Stimulated activated naive CD8-positive, alpha-beta T cell treated with anti-CD3 and anti-CD28 coated beads, Interleukin-15, amount 100 ng/mL, for 72 hours (primary cell): Measurements from ENCODE around the gene ASB4.
A peak's percentile ranks its signal among the peaks of the same experiment; 100 is the strongest.
"Not testable (repeated sequence)": the region's sequence is repeated elsewhere in the genome, so short reads cannot be mapped to it uniquely, and the experiment has no call there.

Source experiments
- ATAC-seq: fragments of 150-1000 bp; cut with Tn5 transposase; 2 replicates; pipeline ENCODE4 v1.10.0; 2021; ENCODE audit warnings: mild to moderate bottlenecking, moderate library complexity
- DNase-seq, 2 donors: peaks; one replicate each; pipeline ENCODE4 v3.0.0; 2021 to 2022
- H3K27ac Mint-ChIP-seq, 2 donors: one replicate each; pipeline ENCODE4 v1.8.0; 2022; ENCODE audit warnings: mild to moderate bottlenecking in 2 of 2, mixed read lengths in 2 of 2, moderate library complexity in 2 of 2
- H3K27me3 Mint-ChIP-seq: one replicate; pipeline ENCODE4 v1.8.0; 2022; ENCODE audit warnings: mixed read lengths
- H3K4me1 Mint-ChIP-seq: one replicate; pipeline ENCODE4 v1.8.0; 2022; ENCODE audit warnings: mild to moderate bottlenecking, mixed read lengths
- H3K4me3 Mint-ChIP-seq, 2 donors: one replicate each; pipeline ENCODE4 v1.8.0; 2022; ENCODE audit warnings: mild to moderate bottlenecking in 2 of 2, mixed read lengths in 2 of 2, moderate library complexity in 1 of 2
- H3K9me3 Mint-ChIP-seq, 2 donors: one replicate each; pipeline ENCODE4 v1.8.0; 2022; ENCODE audit warnings: mixed read lengths in 2 of 2

The ASB4 gene

GRCh38 chr7:95485391-95486123 is at the start of gene ASB4:
ASB4 (plus strand) TSS chr7:95485943; CDS start chr7:95485972, 29 bp downstream.
- ATAC-seq (no peak), DNase-seq (no peak)
- H3K27me3 Mint-ChIP-seq: peaks cover 8% of the 10 kb centered on the region
- H3K27ac Mint-ChIP-seq: no peak within 1 kb of the TSS
- H3K4me1 Mint-ChIP-seq: no peaks in the 10 kb centered on the region
- H3K9me3 Mint-ChIP-seq: no peaks in the 10 kb centered on the region
- H3K4me3 Mint-ChIP-seq: no peak within 1 kb of the TSS

- Mint-ChIP-seq H3K9me3 (no peaks in the 10 kb centered on the region), H3K4me3 (no peak overlapping the region), H3K4me1 (peaks cover 6% of the 10 kb centered on the region), H3K27me3 (peaks cover 9% of the 10 kb centered on the region), H3K27ac (no peak overlapping the region)
- DNase-seq (no peak), ATAC-seq (no peak)
These were observed 49.3 kb upstream of the ASB4 start for GRCh38 chr7:95436407-95436806.

GRCh38 chr7:95440394-95441038 is 45.2 kb upstream of the ASB4 start:
- DNase-seq (no peak), ATAC-seq (no peak)
- Mint-ChIP-seq H3K4me3 (no peak overlapping the region), H3K27ac (no peak overlapping the region), H3K9me3 (no peaks in the 10 kb centered on the region), H3K4me1 (no peaks in the 10 kb centered on the region), H3K27me3 (peaks cover 5% of the 10 kb centered on the region)

GRCh38 chr7:95441042-95441823 is 44.5 kb upstream of the ASB4 start:
- Mint-ChIP-seq H3K27me3 (peaks cover 5% of the 10 kb centered on the region), H3K9me3 (no peaks in the 10 kb centered on the region), H3K4me3 (no peak overlapping the region), H3K4me1 (no peaks in the 10 kb centered on the region), H3K27ac (no peak overlapping the region)
- no peak for ATAC-seq
- no peak for DNase-seq

- Mint-ChIP-seq H3K27me3 (peaks cover 5% of the 10 kb centered on the region), H3K9me3 (no peaks in the 10 kb centered on the region), H3K27ac (no peak overlapping the region), H3K4me3 (no peak overlapping the region), H3K4me1 (no peaks in the 10 kb centered on the region)
- DNase-seq: no peak
- ATAC-seq: no peak
These were observed 40.9 kb upstream of the ASB4 start for GRCh38 chr7:95444796-95445195.

GRCh38 chr7:95446618-95447017 is 39.1 kb upstream of the ASB4 start:
- peaks cover 2% of the 10 kb centered on the region for H3K27me3 Mint-ChIP-seq
- ATAC-seq: no peak
- H3K4me3 Mint-ChIP-seq: no peak overlapping the region
- DNase-seq: no peak
- no peaks in the 10 kb centered on the region for H3K9me3 Mint-ChIP-seq
- H3K4me1 Mint-ChIP-seq: no peaks in the 10 kb centered on the region
- H3K27ac Mint-ChIP-seq: no peak overlapping the region

GRCh38 chr7:95454438-95455045 is 31.2 kb upstream of the ASB4 start:
- DNase-seq (no peak), ATAC-seq (no peak)
- Mint-ChIP-seq H3K4me3 (no peak overlapping the region), H3K27me3 (peaks cover 19% of the 10 kb centered on the region), H3K9me3 (peaks cover 5 to 18% of the 10 kb centered on the region in 2 donors), H3K27ac (no peak overlapping the region), H3K4me1 (no peaks in the 10 kb centered on the region)

GRCh38 chr7:95457947-95458346 is 27.8 kb upstream of the ASB4 start:
- Mint-ChIP-seq H3K4me1 (no peaks in the 10 kb centered on the region), H3K27ac (no peak overlapping the region), H3K9me3 (peaks cover 16 to 43% of the 10 kb centered on the region in 2 donors), H3K4me3 (no peak overlapping the region), H3K27me3 (peaks cover 25% of the 10 kb centered on the region)
- DNase-seq (no peak), ATAC-seq (no peak)

- H3K4me1 Mint-ChIP-seq, DNase-seq, H3K4me3 Mint-ChIP-seq, ATAC-seq, H3K27ac Mint-ChIP-seq: not testable (repeated sequence)
- peaks cover 16 to 43% of the 10 kb centered on the region in 2 donors for H3K9me3 Mint-ChIP-seq
- H3K27me3 Mint-ChIP-seq: peaks cover 25% of the 10 kb centered on the region
These were observed 25.1 kb upstream of the ASB4 start for GRCh38 chr7:95460653-95461052.

- Mint-ChIP-seq H3K4me3 (no peak overlapping the region), H3K27me3 (no peaks in the 10 kb centered on the region), H3K4me1 (peaks cover 16% of the 10 kb centered on the region), H3K27ac (no peak overlapping the region), H3K9me3 (no peaks in the 10 kb centered on the region)
- DNase-seq: no peak
- no peak for ATAC-seq
These were observed 17.7 kb upstream of the ASB4 start for GRCh38 chr7:95467912-95468607.

GRCh38 chr7:95469187-95469586 is 16.6 kb upstream of the ASB4 start:
- no peaks in the 10 kb centered on the region for H3K9me3 Mint-ChIP-seq
- ATAC-seq: no peak
- H3K27me3 Mint-ChIP-seq: no peaks in the 10 kb centered on the region
- no peak for DNase-seq
- H3K4me3 Mint-ChIP-seq: no peak overlapping the region
- no peak overlapping the region for H3K27ac Mint-ChIP-seq
- peaks cover 16% of the 10 kb centered on the region for H3K4me1 Mint-ChIP-seq

GRCh38 chr7:95469848-95470247 is 15.9 kb upstream of the ASB4 start:
- Mint-ChIP-seq H3K27me3 (no peaks in the 10 kb centered on the region), H3K4me3 (no peak overlapping the region), H3K9me3 (no peaks in the 10 kb centered on the region), H3K27ac (peak overlapping the region in 1 of 2 donors; percentile 46), H3K4me1 (peaks cover 16% of the 10 kb centered on the region)
- DNase-seq (no peak), ATAC-seq (no peak)

GRCh38 chr7:95470452-95470851 is 15.3 kb upstream of the ASB4 start:
- H3K4me3 Mint-ChIP-seq: no peak overlapping the region
- no peaks in the 10 kb centered on the region for H3K9me3 Mint-ChIP-seq
- H3K27me3 Mint-ChIP-seq: no peaks in the 10 kb centered on the region
- DNase-seq (peak in 1 of 2 donors; percentile 12), ATAC-seq (peak; percentile 76)
- H3K4me1 Mint-ChIP-seq: peaks cover 16% of the 10 kb centered on the region
- peak overlapping the region in 1 of 2 donors; percentile 40 for H3K27ac Mint-ChIP-seq

GRCh38 chr7:95471071-95471470 is 14.7 kb upstream of the ASB4 start:
- H3K4me1 Mint-ChIP-seq: peaks cover 16% of the 10 kb centered on the region
- no peak overlapping the region for H3K27ac Mint-ChIP-seq
- H3K27me3 Mint-ChIP-seq: no peaks in the 10 kb centered on the region
- DNase-seq: no peak
- no peaks in the 10 kb centered on the region for H3K9me3 Mint-ChIP-seq
- ATAC-seq: no peak
- no peak overlapping the region for H3K4me3 Mint-ChIP-seq

- no peaks in the 10 kb centered on the region for H3K9me3 Mint-ChIP-seq
- no peak overlapping the region for H3K4me3 Mint-ChIP-seq
- peaks cover 16% of the 10 kb centered on the region for H3K4me1 Mint-ChIP-seq
- H3K27me3 Mint-ChIP-seq: peaks cover 4% of the 10 kb centered on the region
- DNase-seq: no peak
- no peak overlapping the region for H3K27ac Mint-ChIP-seq
- no peak for ATAC-seq
These were observed 13.1 kb upstream of the ASB4 start for GRCh38 chr7:95472581-95473161.
